ENCODE results near the gene TMEM219.
A peak's percentile ranks its signal among the peaks of the same experiment; 100 is the strongest.

Gene TMEM219

DNA sequence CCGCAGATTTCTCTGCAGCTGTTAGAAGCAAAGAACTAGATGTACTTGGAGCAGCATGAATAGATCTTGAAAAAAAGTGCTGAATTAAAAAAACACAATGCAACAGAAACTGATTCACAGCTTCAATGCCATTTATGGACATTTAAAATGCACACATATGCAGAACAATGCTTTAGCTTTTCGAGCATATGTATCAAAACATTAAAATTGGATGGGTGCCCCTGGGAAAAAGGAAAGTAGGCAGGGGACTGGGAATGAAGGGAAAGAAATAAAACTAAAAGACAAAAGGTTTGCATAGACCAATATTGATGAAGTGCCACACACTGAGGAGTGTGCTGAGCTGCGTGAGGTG, 40.9 kb upstream of the TMEM219 start:
- TF ChIP-seq, protein P1, sequence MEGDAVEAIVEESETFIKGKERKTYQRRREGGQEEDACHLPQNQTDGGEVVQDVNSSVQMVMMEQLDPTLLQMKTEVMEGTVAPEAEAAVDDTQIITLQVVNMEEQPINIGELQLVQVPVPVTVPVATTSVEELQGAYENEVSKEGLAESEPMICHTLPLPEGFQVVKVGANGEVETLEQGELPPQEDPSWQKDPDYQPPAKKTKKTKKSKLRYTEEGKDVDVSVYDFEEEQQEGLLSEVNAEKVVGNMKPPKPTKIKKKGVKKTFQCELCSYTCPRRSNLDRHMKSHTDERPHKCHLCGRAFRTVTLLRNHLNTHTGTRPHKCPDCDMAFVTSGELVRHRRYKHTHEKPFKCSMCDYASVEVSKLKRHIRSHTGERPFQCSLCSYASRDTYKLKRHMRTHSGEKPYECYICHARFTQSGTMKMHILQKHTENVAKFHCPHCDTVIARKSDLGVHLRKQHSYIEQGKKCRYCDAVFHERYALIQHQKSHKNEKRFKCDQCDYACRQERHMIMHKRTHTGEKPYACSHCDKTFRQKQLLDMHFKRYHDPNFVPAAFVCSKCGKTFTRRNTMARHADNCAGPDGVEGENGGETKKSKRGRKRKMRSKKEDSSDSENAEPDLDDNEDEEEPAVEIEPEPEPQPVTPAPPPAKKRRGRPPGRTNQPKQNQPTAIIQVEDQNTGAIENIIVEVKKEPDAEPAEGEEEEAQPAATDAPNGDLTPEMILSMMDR (conservative IDR thresholded peaks at IDR 0.05), result no peak
- no peak for TF ChIP-seq ZFX (IDR thresholded peaks at IDR 0.05)
- H3K27ac ChIP-seq, result no peak overlapping the region

DNA sequence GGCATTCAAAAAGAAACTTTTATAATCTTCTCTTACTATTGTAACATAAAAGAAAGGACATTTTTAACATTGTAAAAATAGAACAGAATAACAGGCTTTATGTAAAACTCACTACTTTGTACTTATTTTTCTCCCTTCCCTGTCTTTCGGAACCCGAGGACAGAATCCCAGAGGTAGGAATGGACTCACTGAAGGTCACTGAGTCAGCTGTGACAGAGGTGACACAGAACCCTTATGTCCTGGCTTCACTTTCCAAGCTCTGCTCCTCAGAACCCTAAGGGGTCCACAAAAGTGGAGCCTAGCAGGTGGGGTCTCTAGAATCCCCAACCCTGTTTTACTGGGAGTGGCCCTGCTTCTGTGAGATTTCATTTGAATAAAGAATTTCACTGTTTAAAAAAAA, 39.6 kb upstream of the TMEM219 start:
- TF ChIP-seq ZFX (IDR thresholded peaks at IDR 0.05), result no peak
- TF ChIP-seq, protein P1 (conservative IDR thresholded peaks at IDR 0.05), result no peak
- H3K27ac ChIP-seq, result no peak overlapping the region

DNA sequence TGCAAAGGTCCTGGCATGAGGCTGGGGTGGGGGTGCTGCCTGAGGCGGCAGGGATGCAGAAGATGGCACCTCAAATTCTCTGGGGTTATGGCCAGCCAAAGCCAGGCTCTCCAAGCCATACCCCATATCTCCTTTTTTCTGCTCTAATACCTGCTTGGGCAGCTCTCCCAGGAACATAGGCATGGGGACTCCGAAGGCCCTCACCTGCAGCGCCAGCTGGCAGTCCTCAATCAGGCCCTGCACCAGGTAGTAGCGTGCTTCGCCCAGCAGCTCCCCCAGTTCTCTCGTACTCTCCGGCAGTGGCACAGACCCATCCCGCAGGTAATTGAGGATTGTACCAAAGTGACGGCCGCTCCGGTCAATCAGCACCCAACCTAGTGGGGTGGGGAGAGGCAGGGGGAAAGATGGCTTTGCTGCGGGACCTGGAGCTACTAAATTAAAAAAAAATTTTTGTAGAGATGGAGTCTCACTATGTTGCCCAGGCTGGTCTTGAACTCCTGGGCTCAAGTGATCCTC, 38.8 kb upstream of the TMEM219 start:
- H3K27ac ChIP-seq, result no peak overlapping the region
- TF ChIP-seq ZFX (IDR thresholded peaks at IDR 0.05), result no peak
- TF ChIP-seq, protein P1 (conservative IDR thresholded peaks at IDR 0.05), result no peak

DNA sequence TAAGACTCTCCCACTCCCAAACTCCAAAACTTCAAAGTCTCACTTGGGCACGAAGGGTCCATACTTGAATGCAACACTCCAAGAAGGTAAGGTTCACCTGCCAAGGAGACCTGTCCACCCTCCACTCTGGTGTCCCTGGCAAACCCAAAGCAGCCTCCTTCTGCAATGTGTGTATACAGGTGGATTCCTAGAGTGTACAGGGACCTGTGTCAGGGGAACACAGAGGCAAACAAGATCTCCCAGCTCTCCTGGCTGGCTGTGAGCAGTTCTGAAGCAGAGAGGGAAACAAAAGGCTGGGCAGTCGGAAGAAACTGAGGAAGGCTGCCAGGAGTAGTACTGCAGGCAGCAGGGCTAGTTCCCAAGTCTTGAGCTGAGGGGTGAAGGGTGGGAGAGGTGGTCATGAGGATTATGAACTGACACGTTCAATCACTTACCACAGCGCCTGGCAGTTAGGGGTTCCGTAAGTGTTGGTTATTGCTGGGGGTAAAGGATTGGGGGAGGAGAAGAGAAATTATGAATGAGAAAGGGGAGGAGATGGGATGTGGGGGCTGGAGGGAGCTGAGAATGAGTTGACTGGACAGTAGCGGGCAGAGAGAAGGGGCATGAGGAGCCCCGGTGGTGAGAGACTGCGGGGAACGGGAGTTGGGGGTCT, 36.6 kb upstream of the TMEM219 start:
- TF ChIP-seq ZFX (IDR thresholded peaks at IDR 0.05), result no peak
- TF ChIP-seq, protein P1 (conservative IDR thresholded peaks at IDR 0.05), result no peak
- peak overlapping the region; percentile 88 for H3K27ac ChIP-seq

DNA sequence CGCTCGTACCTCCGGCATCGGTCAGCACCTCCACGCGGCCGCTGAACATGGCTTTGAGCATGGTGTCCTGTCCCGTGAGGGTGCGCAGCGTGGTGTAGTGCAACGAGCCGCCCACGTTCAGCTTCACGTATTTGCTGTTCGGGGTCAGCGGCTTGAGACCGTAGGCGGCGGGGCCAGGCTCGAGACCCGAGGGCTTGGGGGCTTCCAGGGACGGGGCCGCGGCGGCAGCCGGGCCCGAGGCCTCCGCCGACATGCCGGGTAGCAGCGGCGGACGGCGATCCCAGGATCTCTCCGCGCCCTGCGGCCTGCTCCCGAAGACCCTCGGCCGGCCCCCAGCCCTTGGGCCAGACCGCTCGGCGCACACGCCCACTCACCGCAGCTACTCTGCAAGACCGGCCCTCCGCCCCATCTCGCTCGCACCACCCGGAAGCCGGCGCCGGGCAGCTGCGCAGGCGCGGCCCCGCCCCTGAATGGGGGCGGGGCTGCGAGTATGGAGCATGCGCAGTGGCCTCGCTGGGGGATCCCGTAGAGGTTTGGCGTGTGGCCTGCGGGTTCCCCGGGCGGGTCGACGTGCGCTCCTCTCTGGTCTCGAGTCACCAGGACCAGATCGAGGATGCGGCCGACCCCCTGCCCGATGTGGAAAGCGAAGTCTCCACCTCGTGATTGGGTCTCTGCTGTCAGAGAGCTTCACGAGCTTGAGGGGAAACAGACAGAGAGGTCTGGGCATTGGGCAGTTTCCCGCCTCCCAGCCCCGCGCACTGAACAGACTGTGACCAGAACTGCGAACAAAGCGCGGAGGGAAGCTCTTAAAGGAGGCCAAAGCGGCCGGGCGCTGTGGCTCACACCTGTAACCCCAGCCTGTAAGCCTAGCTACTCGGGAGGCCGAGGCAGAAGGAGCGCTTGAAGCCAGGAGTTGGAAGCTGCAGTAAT, 35.8 kb upstream of the TMEM219 start, which contains the start of gene KCTD13:
Gene KCTD13 (minus strand): TSS at position 446 of the 930 bp plus-strand sequence. CDS start 193 bp downstream, at position 253.
- peak within 1 kb of the TSS; percentile 88 for H3K27ac ChIP-seq
- TF ChIP-seq, protein P1 (conservative IDR thresholded peaks at IDR 0.05), result no peak
- peak; percentile 60 for TF ChIP-seq ZFX (IDR thresholded peaks at IDR 0.05)

DNA sequence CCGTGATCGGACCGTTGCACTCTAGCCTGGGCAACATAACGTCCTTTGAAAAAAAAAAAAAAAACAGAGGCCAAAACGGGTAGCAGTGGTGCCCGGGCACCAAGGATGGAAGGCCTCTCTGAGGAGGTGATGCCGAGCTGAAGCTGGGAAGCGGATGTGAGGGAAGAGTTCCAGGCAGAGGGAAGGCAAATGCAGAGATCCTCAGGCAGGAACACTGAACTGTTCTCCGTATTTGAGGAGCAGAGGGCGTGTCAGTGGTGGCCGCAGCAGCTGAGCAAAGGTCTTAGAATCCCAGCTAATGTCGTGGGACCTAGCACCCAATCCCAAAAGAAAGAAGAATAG, 35.2 kb upstream of the TMEM219 start:
- no peak for TF ChIP-seq ZFX (IDR thresholded peaks at IDR 0.05)
- TF ChIP-seq, protein P1 (conservative IDR thresholded peaks at IDR 0.05), result no peak
- H3K27ac ChIP-seq, result peak overlapping the region; percentile 88
